ENCODE measurements around the gene PCDH8. TPM values are rescaled to one million over a fixed set of nuclear protein-coding genes. Genes with fewer than 3 reads are reported as not detected.
A peak's percentile ranks its signal among the peaks of the same experiment; 100 is the strongest.

The PCDH8 gene
- total and polyA plus RNA-seq, 2 experiments from 2014 or later, result not detected

GRCh38 chr13:52892925-52893324 is 44.5 kb upstream of the PCDH8 start:
- Histone ChIP-seq H3K36me3 (ENCODE audit: low read depth) (no peaks in the 10 kb centered on the region), H3K9me3 (ENCODE audit: low read depth) (no peaks in the 10 kb centered on the region), H2AFZ (no peak overlapping the region), H3K4me3 (no peak overlapping the region), H4K20me1 (ENCODE audit: insufficient read depth) (no peaks in the 10 kb centered on the region), H3K79me2 (ENCODE audit: insufficient read depth) (no peaks in the 10 kb centered on the region), H3K9me2 (ENCODE audit: insufficient read depth) (no peaks in the 10 kb centered on the region), H3K27me3 (replicated peaks; ENCODE audit: insufficient read depth) (no peaks in the 10 kb centered on the region), H3F3A (ENCODE audit: insufficient read depth) (no peaks in the 10 kb centered on the region), H3K27ac (no peak overlapping the region), H3K4me2 (ENCODE audit: unreplicated experiment) (no peak overlapping the region), H3K4me1 (ENCODE audit: insufficient read depth) (no peaks in the 10 kb centered on the region), H3K9ac (no peak overlapping the region)
- no peak for DNase-seq
- TF ChIP-seq EZH2phosphoT487 (IDR thresholded peaks at IDR 0.05; ENCODE audit: insufficient read depth, low read depth) (no peak), EZH2 (IDR thresholded peaks at IDR 0.05; ENCODE audit: insufficient read depth, poor library complexity, severe bottlenecking) (no peak)
- in situ Hi-C loops (cut with MboI), result no loop called here
- WGBS, 2 experiments (ENCODE audit: low coverage in 1 of 2, low lambda C conversion rate in 2 of 2, missing lambda C conversion rate in 2 of 2), result 34 to 38% methylated on average over 4 of the region's 4 CpGs

- TF ChIP-seq EZH2phosphoT487 (IDR thresholded peaks at IDR 0.05; ENCODE audit: insufficient read depth, low read depth) (no peak), EZH2 (IDR thresholded peaks at IDR 0.05; ENCODE audit: insufficient read depth, poor library complexity, severe bottlenecking) (no peak)
- H2AFZ ChIP-seq, result no peak overlapping the region
- 29 to 32% methylated on average over 5 of the region's 5 CpGs for WGBS, 2 experiments (ENCODE audit: low coverage in 1 of 2, low lambda C conversion rate in 2 of 2, missing lambda C conversion rate in 2 of 2)
- no peak overlapping the region for H3K4me2 ChIP-seq (ENCODE audit: unreplicated experiment)
- in situ Hi-C loops (cut with MboI), result no loop called here
- no peak overlapping the region for H3K27ac ChIP-seq
- H3F3A ChIP-seq (ENCODE audit: insufficient read depth), result no peaks in the 10 kb centered on the region
- no peaks in the 10 kb centered on the region for H3K79me2 ChIP-seq (ENCODE audit: insufficient read depth)
- no peak overlapping the region for H3K9ac ChIP-seq
- H4K20me1 ChIP-seq (ENCODE audit: insufficient read depth), result no peaks in the 10 kb centered on the region
- no peak for DNase-seq
- H3K9me3 ChIP-seq (ENCODE audit: low read depth), result no peaks in the 10 kb centered on the region
- H3K27me3 ChIP-seq (replicated peaks; ENCODE audit: insufficient read depth), result no peaks in the 10 kb centered on the region
- H3K9me2 ChIP-seq (ENCODE audit: insufficient read depth), result no peaks in the 10 kb centered on the region
- H3K36me3 ChIP-seq (ENCODE audit: low read depth), result no peaks in the 10 kb centered on the region
- H3K4me1 ChIP-seq (ENCODE audit: insufficient read depth), result no peaks in the 10 kb centered on the region
- no peak overlapping the region for H3K4me3 ChIP-seq
These were observed 43.3 kb upstream of the PCDH8 start for GRCh38 chr13:52891706-52892105.

GRCh38 chr13:52887165-52887564 is 38.7 kb upstream of the PCDH8 start:
- Histone ChIP-seq H3K79me2 (ENCODE audit: insufficient read depth) (no peaks in the 10 kb centered on the region), H3K27me3 (replicated peaks; ENCODE audit: insufficient read depth) (no peaks in the 10 kb centered on the region), H3K4me1 (ENCODE audit: insufficient read depth) (no peaks in the 10 kb centered on the region), H3K27ac (no peak overlapping the region), H3K4me3 (no peak overlapping the region), H3K9me3 (ENCODE audit: low read depth) (no peaks in the 10 kb centered on the region), H4K20me1 (ENCODE audit: insufficient read depth) (no peaks in the 10 kb centered on the region), H2AFZ (no peak overlapping the region), H3K36me3 (ENCODE audit: low read depth) (no peaks in the 10 kb centered on the region), H3K9ac (no peak overlapping the region), H3F3A (ENCODE audit: insufficient read depth) (no peaks in the 10 kb centered on the region), H3K9me2 (ENCODE audit: insufficient read depth) (no peaks in the 10 kb centered on the region), H3K4me2 (ENCODE audit: unreplicated experiment) (no peak overlapping the region)
- DNase-seq, result no peak
- in situ Hi-C loops (cut with MboI), result no loop called here
- TF ChIP-seq EZH2phosphoT487 (IDR thresholded peaks at IDR 0.05; ENCODE audit: insufficient read depth, low read depth), result no peak
- TF ChIP-seq EZH2 (IDR thresholded peaks at IDR 0.05; ENCODE audit: insufficient read depth, poor library complexity, severe bottlenecking), result no peak
- 0 to 4% methylated on average over 1 of the region's 1 CpG for WGBS, 2 experiments (ENCODE audit: low coverage in 1 of 2, low lambda C conversion rate in 2 of 2, missing lambda C conversion rate in 2 of 2)

- Histone ChIP-seq H3K27me3 (replicated peaks; ENCODE audit: insufficient read depth) (no peaks in the 10 kb centered on the region), H2AFZ (no peak overlapping the region), H3K36me3 (ENCODE audit: low read depth) (no peaks in the 10 kb centered on the region), H3K9ac (no peak overlapping the region), H3K4me3 (no peak overlapping the region), H3K9me2 (ENCODE audit: insufficient read depth) (no peaks in the 10 kb centered on the region), H3K27ac (no peak overlapping the region), H4K20me1 (ENCODE audit: insufficient read depth) (no peaks in the 10 kb centered on the region), H3K9me3 (ENCODE audit: low read depth) (no peaks in the 10 kb centered on the region), H3K79me2 (ENCODE audit: insufficient read depth) (no peaks in the 10 kb centered on the region), H3F3A (ENCODE audit: insufficient read depth) (no peaks in the 10 kb centered on the region), H3K4me1 (ENCODE audit: insufficient read depth) (no peaks in the 10 kb centered on the region), H3K4me2 (ENCODE audit: unreplicated experiment) (no peak overlapping the region)
- in situ Hi-C loops (cut with MboI), result no loop called here
- DNase-seq, result no peak
- TF ChIP-seq EZH2phosphoT487 (IDR thresholded peaks at IDR 0.05; ENCODE audit: insufficient read depth, low read depth), result no peak
- TF ChIP-seq EZH2 (IDR thresholded peaks at IDR 0.05; ENCODE audit: insufficient read depth, poor library complexity, severe bottlenecking), result no peak
- 4 to 7% methylated on average over 5 of the region's 5 CpGs for WGBS, 2 experiments (ENCODE audit: low coverage in 1 of 2, low lambda C conversion rate in 2 of 2, missing lambda C conversion rate in 2 of 2)
These were observed 36.7 kb upstream of the PCDH8 start for GRCh38 chr13:52885141-52885540.

GRCh38 chr13:52884429-52885010 is 36.1 kb upstream of the PCDH8 start:
- Histone ChIP-seq H3K4me1 (ENCODE audit: insufficient read depth) (no peaks in the 10 kb centered on the region), H2AFZ (no peak overlapping the region)

More at GRCh38 chr13:52884429-52885010, 36.1 kb upstream of the PCDH8 start:
- in situ Hi-C loops (cut with MboI), result no loop called here
- no peaks in the 10 kb centered on the region for H3F3A ChIP-seq (ENCODE audit: insufficient read depth)
- peak; percentile 4 for DNase-seq
- no peaks in the 10 kb centered on the region for H3K79me2 ChIP-seq (ENCODE audit: insufficient read depth)
- TF ChIP-seq EZH2 (IDR thresholded peaks at IDR 0.05; ENCODE audit: insufficient read depth, poor library complexity, severe bottlenecking) (no peak), EZH2phosphoT487 (IDR thresholded peaks at IDR 0.05; ENCODE audit: insufficient read depth, low read depth) (no peak)
- H3K4me3 ChIP-seq, result no peak overlapping the region
- H3K9ac ChIP-seq, result no peak overlapping the region
- H4K20me1 ChIP-seq (ENCODE audit: insufficient read depth), result no peaks in the 10 kb centered on the region
- H3K27me3 ChIP-seq (replicated peaks; ENCODE audit: insufficient read depth), result no peaks in the 10 kb centered on the region
- no peaks in the 10 kb centered on the region for H3K9me3 ChIP-seq (ENCODE audit: low read depth)
- H3K4me2 ChIP-seq (ENCODE audit: unreplicated experiment), result no peak overlapping the region
- WGBS, 2 experiments (ENCODE audit: low coverage in 1 of 2, low lambda C conversion rate in 2 of 2, missing lambda C conversion rate in 2 of 2), result 12 to 13% methylated on average over 7 of the region's 7 CpGs
- H3K36me3 ChIP-seq (ENCODE audit: low read depth), result no peaks in the 10 kb centered on the region
- no peaks in the 10 kb centered on the region for H3K9me2 ChIP-seq (ENCODE audit: insufficient read depth)
- no peak overlapping the region for H3K27ac ChIP-seq

Data from GM23248 (cell line).